ENCODE data around the gene ANOS1.

ANOS1 gene

GRCh38 chrX:8717354-8717753 is 14.6 kb downstream of the ANOS1 start:
- no peak for DNase-seq

DNA sequence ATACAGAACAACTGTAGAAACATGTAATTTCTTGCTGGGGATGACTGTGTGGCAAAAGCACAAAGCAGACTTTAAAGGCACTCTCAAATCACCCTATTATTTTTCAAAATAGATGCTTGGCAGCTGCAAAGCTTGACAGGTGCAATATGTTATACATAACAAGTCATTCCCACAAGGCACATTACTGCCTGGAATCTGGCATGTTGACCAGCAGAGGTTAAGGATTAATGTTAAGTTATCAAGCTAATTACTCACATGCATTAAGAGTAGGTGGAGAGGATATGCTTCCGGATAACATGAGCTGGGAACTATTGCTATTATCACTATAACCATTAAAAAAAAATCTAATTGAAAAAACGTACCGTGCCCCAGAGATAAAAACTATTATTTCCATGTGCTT is 17.8 kb downstream of the ANOS1 start:
- no peak for DNase-seq

- DNase-seq = no peak
Observed at GRCh38 chrX:8711401-8711800, 20.5 kb downstream of the ANOS1 start.

GRCh38 chrX:8704184-8704583 is 27.8 kb downstream of the ANOS1 start:
- DNase-seq = no peak

DNA sequence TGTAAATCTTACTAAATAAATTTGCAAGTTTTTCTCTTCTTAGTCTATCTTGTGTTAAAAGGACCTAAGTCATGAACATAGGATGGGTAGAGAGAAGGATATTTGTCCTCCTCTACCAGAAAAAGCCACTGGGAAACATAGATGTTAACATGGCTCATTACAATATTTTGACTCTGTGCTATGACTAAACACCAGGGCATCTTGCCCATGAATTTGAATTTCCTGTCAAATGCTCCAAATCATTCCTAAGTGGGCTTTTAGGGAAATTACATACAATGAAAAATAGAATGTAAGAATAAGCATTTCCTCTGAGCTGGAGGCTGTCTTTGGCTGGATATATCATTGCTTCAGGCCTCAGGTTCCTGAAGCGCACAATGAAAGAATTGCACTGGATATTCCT is 39.1 kb downstream of the ANOS1 start:
- no peak for DNase-seq

- DNase-seq = no peak
Observed at GRCh38 chrX:8689473-8689872, 42.5 kb downstream of the ANOS1 start.

- DNase-seq = no peak
Observed at GRCh38 chrX:8688776-8689175, 43.2 kb downstream of the ANOS1 start.

GRCh38 chrX:8684201-8684965 is 47.6 kb downstream of the ANOS1 start:
- DNase-seq = no peak

DNA sequence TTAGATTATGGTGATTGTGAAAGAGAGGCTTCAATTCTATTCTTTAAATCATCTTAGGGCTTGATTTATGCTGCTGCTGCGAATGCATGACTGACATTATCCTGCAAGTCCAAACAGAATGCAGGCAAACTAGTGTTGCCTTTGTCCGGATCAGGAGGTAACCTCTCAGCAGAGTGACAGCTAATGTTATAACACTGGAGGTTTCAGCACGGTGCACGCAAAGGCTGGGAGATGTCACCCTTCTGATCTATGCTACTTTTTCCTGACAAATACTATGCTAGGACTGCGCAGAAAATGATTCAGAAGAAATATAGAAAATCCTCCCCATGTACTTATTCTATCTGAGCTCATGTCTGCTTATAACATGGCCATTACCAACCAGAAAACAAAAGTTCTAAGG is 48.2 kb downstream of the ANOS1 start:
- DNase-seq = no peak

- no peak for DNase-seq
Observed at GRCh38 chrX:8679550-8679949, 52.4 kb downstream of the ANOS1 start.

DNA sequence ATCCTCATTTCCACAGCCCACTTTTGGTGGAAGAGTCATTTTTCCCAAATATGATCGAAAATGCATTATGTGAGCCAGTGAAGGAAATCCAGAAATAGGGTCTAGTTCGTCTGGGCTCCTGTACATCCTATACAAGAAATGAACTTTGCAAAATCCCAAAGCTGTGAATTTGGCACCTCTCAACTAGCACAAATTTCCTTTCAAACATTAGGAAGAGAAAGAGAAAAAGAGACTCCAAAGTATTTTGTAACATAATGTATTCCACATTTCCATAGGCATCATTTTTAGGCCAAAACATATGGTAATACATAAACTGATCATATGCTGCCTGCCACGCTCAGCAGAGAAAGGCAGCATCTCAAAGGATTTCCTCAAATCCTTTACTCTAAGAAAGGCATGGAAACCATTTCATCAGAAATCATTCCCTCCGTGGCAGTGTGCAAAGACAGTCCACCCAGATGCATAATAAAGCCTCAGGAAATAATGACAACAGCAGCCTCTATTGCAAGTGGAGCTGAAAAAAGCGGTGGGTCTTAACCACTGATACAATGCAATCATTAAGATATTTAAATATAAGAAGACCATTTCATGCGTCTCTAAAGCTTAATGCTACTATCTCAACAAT is 56.8 kb downstream of the ANOS1 start:
- no peak for DNase-seq

DNA sequence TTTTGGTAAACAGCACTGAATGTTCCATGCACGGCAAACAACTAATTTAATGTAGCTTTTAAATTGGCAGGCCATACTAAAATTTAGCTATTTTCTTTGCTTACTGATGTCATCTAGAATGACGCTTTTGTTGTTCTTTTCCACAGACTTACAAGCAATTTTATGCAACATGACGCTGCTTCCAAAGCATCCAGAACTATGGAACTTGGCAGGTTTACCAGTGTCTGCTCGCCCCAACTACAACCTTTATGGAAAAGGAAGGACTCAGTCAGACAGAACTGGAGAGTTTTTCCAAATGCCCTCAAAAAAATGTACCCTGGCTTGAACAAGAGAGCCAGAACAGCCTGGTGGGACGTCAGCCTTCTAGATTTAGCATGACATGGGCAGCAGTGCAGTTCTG is 58.7 kb downstream of the ANOS1 start:
- DNase-seq = no peak

- no peak for DNase-seq
Observed at GRCh38 chrX:8672176-8672575, 59.8 kb downstream of the ANOS1 start.

DNA sequence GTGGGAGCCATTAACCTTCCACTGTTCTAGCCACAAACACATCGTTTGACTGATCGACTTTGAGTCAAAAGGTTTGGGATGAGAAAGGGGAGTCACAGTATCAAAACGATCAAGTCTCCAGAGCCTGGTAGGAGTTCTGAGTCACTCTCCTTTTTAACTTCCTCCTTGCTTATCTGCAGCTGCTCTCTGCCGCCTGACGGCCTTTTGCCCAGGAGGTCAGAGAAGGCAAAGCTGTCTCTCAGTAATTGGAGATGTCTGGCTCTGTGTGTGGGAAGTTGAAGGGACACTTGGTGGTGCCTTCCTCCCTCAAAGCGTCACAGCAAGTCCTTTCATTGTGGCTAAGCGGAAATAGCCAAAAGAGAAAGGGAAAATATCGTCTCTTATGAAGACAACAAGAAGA is 63.1 kb downstream of the ANOS1 start:
- DNase-seq = peak; percentile 19 to 45

DNA sequence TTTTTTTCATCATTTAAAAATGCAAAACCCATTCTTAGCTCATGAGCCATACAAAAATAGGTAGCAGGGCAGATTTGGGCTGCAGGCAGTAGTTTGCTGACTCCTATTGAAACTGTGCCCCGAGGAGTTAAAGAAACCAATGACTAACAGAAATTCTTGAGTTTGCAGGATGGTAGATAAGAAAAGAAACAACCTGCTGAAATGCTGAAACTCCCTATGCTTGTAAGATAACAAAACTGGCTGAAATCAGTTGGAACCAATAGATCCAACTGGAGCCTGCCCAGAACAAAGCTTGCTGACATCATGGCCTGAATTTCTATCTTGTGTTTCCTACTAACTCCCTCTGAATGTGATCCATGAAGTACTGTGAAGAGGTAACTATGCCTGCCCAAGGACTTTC is 68.6 kb downstream of the ANOS1 start:
- DNase-seq = no peak

- DNase-seq = no peak
Observed at GRCh38 chrX:8657883-8658282, 74.1 kb downstream of the ANOS1 start.

DNA sequence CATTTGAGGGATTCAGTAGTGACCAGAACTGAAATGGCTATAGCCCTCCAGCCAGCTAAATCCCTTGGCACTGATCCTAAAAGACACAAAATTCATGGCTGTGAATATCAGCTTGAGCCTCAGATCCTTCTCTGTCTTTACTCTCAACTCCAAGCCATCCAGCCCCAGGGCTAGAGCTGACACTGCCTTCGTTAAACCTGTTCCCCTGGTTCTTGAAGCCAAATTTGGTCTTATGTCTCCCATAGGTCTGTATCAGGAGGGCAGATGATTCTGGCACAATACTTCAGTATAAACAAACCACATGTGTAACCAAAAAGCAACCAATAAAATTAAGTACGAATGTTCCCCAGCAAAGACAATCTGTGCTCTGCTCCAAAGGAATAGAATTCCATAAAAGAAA is 78.0 kb downstream of the ANOS1 start:
- DNase-seq = no peak

- no peak for DNase-seq
Observed at GRCh38 chrX:8649969-8650368, 82.0 kb downstream of the ANOS1 start.

DNA sequence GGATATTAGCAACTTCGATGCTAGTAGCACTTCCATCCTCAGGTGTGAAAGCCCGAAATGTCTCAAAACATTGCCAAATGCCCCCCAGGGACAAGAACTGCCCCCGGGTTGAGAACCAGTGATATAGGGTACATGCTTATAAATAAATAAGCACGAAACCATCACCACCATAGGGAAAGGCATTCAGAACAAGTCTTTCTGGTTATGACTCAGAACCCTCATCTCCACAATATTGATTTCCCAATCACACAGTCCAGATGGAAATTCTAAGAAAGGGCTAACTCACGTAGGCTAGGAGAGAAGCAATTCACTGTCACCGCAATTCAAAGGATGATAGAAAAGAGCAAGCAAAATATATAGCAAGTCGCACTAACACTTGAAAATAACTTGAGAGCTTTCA is 84.8 kb downstream of the ANOS1 start:
- DNase-seq = no peak

DNA sequence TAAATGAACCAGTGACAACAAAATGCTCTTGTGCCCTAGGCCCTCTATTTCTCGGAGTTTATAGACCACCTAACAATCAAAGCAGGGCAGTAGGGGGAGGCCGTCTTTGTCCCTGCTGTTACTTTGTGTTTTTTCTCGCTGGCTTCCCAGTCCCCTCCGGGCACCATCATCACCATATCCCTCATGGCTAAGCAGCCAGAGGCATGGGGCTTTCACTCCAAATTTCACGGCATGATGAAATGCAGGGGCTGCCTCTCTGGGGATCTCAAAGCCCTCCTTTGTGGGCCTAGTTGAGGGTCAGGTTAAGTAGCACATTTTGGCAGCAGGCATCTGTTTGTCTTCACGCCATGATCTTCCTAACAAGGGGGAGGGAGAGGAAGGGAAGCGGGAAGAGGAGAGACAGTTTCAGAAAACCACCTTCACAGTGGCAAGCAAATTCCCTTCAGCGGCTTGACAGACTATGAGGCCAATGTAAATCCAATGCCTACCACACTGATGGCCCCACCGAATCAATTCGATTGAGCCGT is 91.9 kb downstream of the ANOS1 start:
- DNase-seq = no peak

- DNase-seq = no peak
Observed at GRCh38 chrX:8636497-8636896, 95.4 kb downstream of the ANOS1 start.

GRCh38 chrX:8635812-8636211 is 96.1 kb downstream of the ANOS1 start:
- no peak for DNase-seq

- DNase-seq = no peak
Observed at GRCh38 chrX:8632924-8633323, 99.0 kb downstream of the ANOS1 start.

- no peak for DNase-seq
Observed at GRCh38 chrX:8629871-8630270, 102.1 kb downstream of the ANOS1 start.
